Spinal cord (tissue), 10 donors: ENCODE measurements around the gene INO80D. TPM values are rescaled to one million over a fixed set of nuclear protein-coding genes. Genes with fewer than 3 reads are reported as not detected.
"Not testable (repeated sequence)": the region's sequence is repeated elsewhere in the genome, so short reads cannot be mapped to it uniquely, and the experiment has no call there.

Experiments used
- DNase-seq, 6 donors: peaks; one replicate each; pipeline versions ENCODE4 v3.0.0 to v3.0.0-alpha.2; 2013 to 2015; ENCODE audit warnings: low spot score in 6 of 6, low read depth in 4 of 6
- H3K27ac ChIP-seq: one replicate; pipeline ENCODE4 v1.5.1; 2013; ENCODE audit warnings: low read depth, low read length, control low read depth
- H3K27me3 ChIP-seq: one replicate; pipeline ENCODE4 v1.6.1; 2013; ENCODE audit warnings: low read length; ENCODE audit not compliant: control insufficient read depth, insufficient read depth
- H3K36me3 ChIP-seq: one replicate; pipeline ENCODE4 v1.6.1; 2013; ENCODE audit warnings: low read length; ENCODE audit not compliant: control insufficient read depth, insufficient read depth
- H3K4me1 ChIP-seq: one replicate; pipeline ENCODE4 v1.6.1; 2013; ENCODE audit warnings: low read length; ENCODE audit not compliant: control insufficient read depth, insufficient read depth
- H3K4me3 ChIP-seq: one replicate; pipeline ENCODE4 v1.5.1; 2013; ENCODE audit warnings: low read depth, low read length, control low read depth
- H3K9me3 ChIP-seq: one replicate; pipeline ENCODE4 v1.6.1; 2013; ENCODE audit warnings: low read length; ENCODE audit not compliant: control insufficient read depth, insufficient read depth
- WGBS: methylation state at CpG from one replicate; pipeline ENCODE4 v1.1.5; 2013; ENCODE audit warnings: missing lambda C conversion rate; ENCODE audit not compliant: insufficient coverage; 5-methylcytosine and 5-hydroxymethylcytosine counted together
- polyA plus RNA-seq, 2 donors: library from polyadenylated mRNA; unstranded; fragments of 120-200 nt; gene quantifications; one replicate each; pipeline ENCODE4 v1.2.1, GENCODE V29; 2013; ENCODE audit not compliant: insufficient read length in 2 of 2
- total RNA-seq, 2 donors: library from RNA; depleted of rRNA in 1 of 2; stranded (reverse); fragments of 120-200 nt in 1 of 2; fragments of >200 nt in 1 of 2; gene quantifications; one replicate each; pipeline versions ENCODE4 v1.2.3 to v1.2.4, GENCODE V29; 2013 to 2014
- donor health status: healthy.

INO80D gene
- total and polyA plus RNA-seq, 4 donors, result 6.6 to 24.3 (median 10.2) TPM

- no peak overlapping the region for H3K4me3 ChIP-seq
- no peaks in the 10 kb centered on the region for H3K9me3 ChIP-seq
- no peak overlapping the region for H3K27ac ChIP-seq
- no peaks in the 10 kb centered on the region for H3K27me3 ChIP-seq
- DNase-seq, result no peak
- H3K4me1 ChIP-seq, result no peaks in the 10 kb centered on the region
- H3K36me3 ChIP-seq, result peaks cover 9% of the 10 kb centered on the region
- WGBS, result 85% methylated on average over 10 of the region's 11 CpGs
These were observed 96.5 kb downstream of the INO80D start for GRCh38 chr2:205989271-205990071.

GRCh38 chr2:205988681-205989080, 97.3 kb downstream of the INO80D start:
- 100% methylated on average over 1 of the region's 1 CpG for WGBS

GRCh38 chr2:205988274-205988673, 97.7 kb downstream of the INO80D start:
- no peak for DNase-seq
- Histone ChIP-seq H3K4me3 (no peak overlapping the region), H3K4me1 (no peaks in the 10 kb centered on the region), H3K27ac (no peak overlapping the region), H3K27me3 (no peaks in the 10 kb centered on the region), H3K36me3 (peaks cover 9% of the 10 kb centered on the region), H3K9me3 (no peaks in the 10 kb centered on the region)
- WGBS, result 86% methylated on average over 2 of the region's 6 CpGs

More at GRCh38 chr2:205988681-205989080, 97.3 kb downstream of the INO80D start:
- H3K4me1 ChIP-seq, DNase-seq, H3K27me3 ChIP-seq, H3K9me3 ChIP-seq, H3K27ac ChIP-seq, H3K36me3 ChIP-seq, H3K4me3 ChIP-seq: not testable (repeated sequence)

GRCh38 chr2:205986334-205986733, 99.6 kb downstream of the INO80D start:
- not testable (repeated sequence) for H3K27me3 ChIP-seq, DNase-seq, H3K4me1 ChIP-seq, H3K9me3 ChIP-seq, H3K4me3 ChIP-seq, H3K27ac ChIP-seq, H3K36me3 ChIP-seq
- no CpG with 5 or more reads among the region's 9 CpGs for WGBS

- no peaks in the 10 kb centered on the region for H3K36me3 ChIP-seq
- H3K27me3 ChIP-seq, result no peaks in the 10 kb centered on the region
- 96% methylated on average over 4 of the region's 6 CpGs for WGBS
- H3K27ac ChIP-seq, result no peak overlapping the region
- H3K4me1 ChIP-seq, result no peaks in the 10 kb centered on the region
- H3K4me3 ChIP-seq, result no peak overlapping the region
- no peaks in the 10 kb centered on the region for H3K9me3 ChIP-seq
- DNase-seq, result no peak
These were observed 101.6 kb downstream of the INO80D start for GRCh38 chr2:205984381-205984780.

- Histone ChIP-seq H3K27me3 (no peaks in the 10 kb centered on the region), H3K36me3 (no peaks in the 10 kb centered on the region), H3K27ac (no peak overlapping the region), H3K9me3 (no peaks in the 10 kb centered on the region), H3K4me3 (no peak overlapping the region), H3K4me1 (no peaks in the 10 kb centered on the region)
- no peak for DNase-seq
- 88% methylated on average over 5 of the region's 5 CpGs for WGBS
These were observed 103.1 kb downstream of the INO80D start for GRCh38 chr2:205982776-205983327.

- not testable (repeated sequence) for H3K27ac ChIP-seq
These were observed 107.2 kb downstream of the INO80D start for GRCh38 chr2:205978728-205979127.

GRCh38 chr2:205977699-205978098, 108.3 kb downstream of the INO80D start:
- DNase-seq, H3K4me3 ChIP-seq, H3K27me3 ChIP-seq, H3K4me1 ChIP-seq, H3K27ac ChIP-seq, H3K36me3 ChIP-seq, H3K9me3 ChIP-seq: not testable (repeated sequence)
- 83% methylated on average over 6 of the region's 7 CpGs for WGBS

More at GRCh38 chr2:205978728-205979127, 107.2 kb downstream of the INO80D start:
- not testable (repeated sequence) for H3K27me3 ChIP-seq, DNase-seq, H3K4me1 ChIP-seq, H3K9me3 ChIP-seq, H3K4me3 ChIP-seq, H3K36me3 ChIP-seq
- 89% methylated on average over 1 of the region's 2 CpGs for WGBS

- H3K36me3 ChIP-seq, H3K9me3 ChIP-seq, H3K4me1 ChIP-seq, H3K27ac ChIP-seq, H3K27me3 ChIP-seq, H3K4me3 ChIP-seq, DNase-seq: not testable (repeated sequence)
- WGBS, result 95% methylated on average over 39 of the region's 39 CpGs
These were observed 108.9 kb downstream of the INO80D start for GRCh38 chr2:205976934-205977659.
